Kidney (tissue), 14 donors: ENCODE data around the gene KYNU. TPM values are rescaled to one million over a fixed set of nuclear protein-coding genes. Genes with fewer than 3 reads are reported as not detected.

Experiments used
- DNase-seq, 5 donors: peaks; one replicate each; pipeline ENCODE4 v3.0.0-alpha.2; 2013 to 2020
- FAIRE-seq: peaks from 2 replicates; lab custom pipeline; 2012; peaks lifted over from hg19 to GRCh38; lab: Jason Lieb, UNC
- H3K27ac ChIP-seq, 2 donors: one replicate each; pipeline ENCODE4 v1.7.0; 2013; ENCODE audit warnings: low read depth in 2 of 2, low read length in 2 of 2, inconsistent platforms in 1 of 2
- H3K27me3 ChIP-seq: one replicate; pipeline ENCODE4 v1.7.1; 2013; ENCODE audit warnings: low read length, inconsistent platforms; ENCODE audit not compliant: control insufficient read depth, insufficient read depth
- H3K36me3 ChIP-seq, 3 donors: one replicate each; pipeline versions ENCODE4 v1.7.0 to v1.7.1; 2013; ENCODE audit warnings: low read length in 3 of 3, control low read depth in 1 of 3, inconsistent platforms in 1 of 3; ENCODE audit not compliant: insufficient read depth in 3 of 3, control insufficient read depth in 2 of 3
- H3K4me1 ChIP-seq, 3 donors: one replicate each; pipeline versions ENCODE4 v1.7.0 to v1.7.1; 2013; ENCODE audit warnings: low read length in 3 of 3, inconsistent platforms in 1 of 3, low read depth in 1 of 3; ENCODE audit not compliant: control insufficient read depth in 2 of 3, insufficient read depth in 2 of 3
- H3K4me3 ChIP-seq, 3 donors: one replicate each; pipeline versions ENCODE4 v1.7.0 to v1.8.1; 2013; ENCODE audit warnings: low read length in 3 of 3, control low read depth in 1 of 3, inconsistent platforms in 1 of 3
- H3K9ac ChIP-seq, 3 donors: one replicate each; pipeline versions ENCODE4 v1.7.0 to v1.7.1; 2013; ENCODE audit warnings: low read length in 3 of 3, control low read depth in 1 of 3, inconsistent platforms in 1 of 3
- H3K9me3 ChIP-seq, 3 donors: one replicate each; pipeline versions ENCODE4 v1.7.0 to v1.7.1; 2013; ENCODE audit warnings: low read length in 3 of 3, control low read depth in 1 of 3, inconsistent platforms in 1 of 3; ENCODE audit not compliant: control insufficient read depth in 2 of 3, insufficient read depth in 1 of 3
- CTCF ChIP-seq: IDR thresholded peaks from 3 replicates; pipeline ENCODE4 v1.5.1; 2012; ENCODE audit warnings: mild to moderate bottlenecking, moderate library complexity, borderline replicate concordance; ENCODE audit not compliant: insufficient read depth; ENCODE audit errors: extremely low read depth
- intact Hi-C: fragments of 100-400 bp; cut with DNase I; formaldehyde crosslinking; loops from one replicate; pipeline ENCODE4 v1.11.1; 2022
- polyA plus RNA-seq: library from polyadenylated mRNA; stranded (reverse); fragments of 350-450 nt; fragmentation: Illumina TruSeq; extraction: RNeasy Lipid Tissue Mini Kit (QIAGEN cat#74804); gene quantifications from one replicate; pipeline ENCODE4 v1.2.3, GENCODE V29; 2014; ENCODE audit warnings: low read depth, low replicate concordance; ENCODE audit not compliant: insufficient read depth
- total RNA-seq: library from RNA; stranded (reverse); fragmentation: NEBNext Ultra II Directional; extraction: Animal tissue kit (Norgen Biotek cat#: 25700); gene quantifications from one replicate; pipeline ENCODE4 v1.2.1, GENCODE V29; 2021
- donor health status: control.
- donor health status: control.
- donor health status: control.
- donor health status: control.
- donor health status: control.
- donor health status: DM: yes; HTN: yes; CAD: no.
- donor health status: Normal renal cell carcinoma (clear cell type).

The KYNU gene
- total and polyA plus RNA-seq, 2 donors from 2014 or later: 6.4 to 14.5 TPM

GRCh38 chr2:143000599-143000998, 123.1 kb downstream of the KYNU start:
- no peak overlapping the region for H3K27ac ChIP-seq
- TF ChIP-seq CTCF: no peak
- FAIRE-seq (no peak), DNase-seq (no peak)
- H3K36me3 ChIP-seq: no peaks in the 10 kb centered on the region
- intact Hi-C loops: no loop called here
- H3K4me3 ChIP-seq: no peak overlapping the region
- H3K9me3 ChIP-seq: no peaks in the 10 kb centered on the region
- H3K4me1 ChIP-seq: no peaks in the 10 kb centered on the region
- no peak overlapping the region for H3K9ac ChIP-seq
- no peaks in the 10 kb centered on the region for H3K27me3 ChIP-seq

DNA sequence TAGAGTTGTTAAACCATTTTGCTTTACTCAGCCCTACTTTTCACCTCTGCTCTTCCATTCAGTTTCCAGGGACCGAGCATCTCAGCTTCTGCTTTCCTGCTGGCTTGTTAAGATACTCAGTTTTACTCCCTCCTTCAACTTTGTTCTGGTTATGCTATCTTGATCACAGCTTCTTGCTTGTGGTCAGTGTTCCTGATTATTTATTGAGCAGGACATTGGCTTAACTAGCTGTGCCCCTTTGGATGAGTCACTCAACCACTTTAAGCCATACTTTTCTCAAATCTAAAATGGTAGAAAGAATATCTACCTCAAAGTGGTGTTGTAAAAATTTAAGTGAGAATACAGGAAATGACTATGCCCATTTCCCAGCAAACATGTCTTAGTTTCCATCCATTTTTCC, 124.0 kb downstream of the KYNU start:
- DNase-seq (no peak), FAIRE-seq (no peak)
- Histone ChIP-seq H3K4me3 (no peak overlapping the region), H3K4me1 (no peaks in the 10 kb centered on the region), H3K27ac (no peak overlapping the region), H3K36me3 (no peaks in the 10 kb centered on the region), H3K27me3 (no peaks in the 10 kb centered on the region), H3K9ac (no peak overlapping the region), H3K9me3 (no peaks in the 10 kb centered on the region)
- intact Hi-C loops: no loop called here
- no peak for TF ChIP-seq CTCF

DNA sequence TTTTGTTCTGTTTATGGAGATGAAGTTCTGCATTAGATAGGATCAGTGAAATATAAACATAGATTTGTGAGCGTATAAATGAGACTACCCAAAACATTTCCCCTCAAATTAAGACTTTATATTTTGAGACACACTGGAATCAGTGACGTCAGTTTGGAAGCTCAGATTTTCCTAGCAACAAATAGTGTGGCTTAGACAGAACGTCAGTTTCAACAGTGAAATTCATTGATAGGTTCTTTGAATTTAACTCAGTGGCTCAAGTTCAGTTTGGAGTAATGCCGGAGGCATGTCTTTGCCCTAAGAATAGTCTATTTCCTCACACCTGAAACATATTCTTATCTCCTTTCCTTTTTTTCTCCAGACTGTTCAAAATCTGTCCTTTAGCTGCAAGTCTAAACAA, 138.2 kb downstream of the KYNU start:
- DNase-seq (peak in 1 of 5 donors; percentile 19), FAIRE-seq (no peak)
- intact Hi-C loops: no loop called here
- Histone ChIP-seq H3K27me3 (no peaks in the 10 kb centered on the region), H3K27ac (no peak overlapping the region), H3K4me3 (no peak overlapping the region), H3K9me3 (no peaks in the 10 kb centered on the region), H3K36me3 (no peaks in the 10 kb centered on the region), H3K4me1 (no peaks in the 10 kb centered on the region), H3K9ac (no peak overlapping the region)
- TF ChIP-seq CTCF: no peak

DNA sequence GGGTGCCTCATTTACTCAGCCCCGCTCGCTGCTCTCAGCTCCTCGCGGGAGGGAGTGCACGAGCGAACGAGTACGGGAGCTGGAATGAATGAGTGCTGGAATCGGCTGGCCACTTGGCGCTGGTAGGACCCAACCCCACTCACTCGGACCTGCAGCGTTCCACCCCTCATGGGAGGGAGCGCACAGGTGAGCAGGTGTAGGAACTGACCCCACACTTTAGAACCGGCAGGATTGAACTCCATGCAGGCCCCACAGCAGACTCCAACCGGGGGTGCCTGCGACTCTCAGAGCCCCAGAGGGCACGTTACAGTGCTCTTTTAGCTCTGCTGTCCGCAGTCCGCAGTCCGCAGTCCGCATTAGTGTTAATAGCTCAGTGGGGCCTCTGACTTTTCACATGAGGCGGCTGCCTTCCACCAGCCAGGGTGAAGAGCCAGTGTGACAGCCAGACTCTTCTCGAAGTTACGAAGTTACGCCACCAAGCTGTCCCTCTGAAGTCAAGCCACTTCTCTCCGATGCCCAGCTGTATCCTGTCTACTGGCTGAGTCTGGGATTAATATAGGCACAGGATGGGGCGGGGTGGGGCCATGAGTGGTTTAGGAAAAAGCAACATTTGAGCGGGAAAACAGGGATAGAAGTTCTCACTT, 149.1 kb downstream of the KYNU start:
- Histone ChIP-seq H3K9ac (no peak overlapping the region), H3K27me3 (no peaks in the 10 kb centered on the region), H3K27ac (no peak overlapping the region), H3K36me3 (no peaks in the 10 kb centered on the region), H3K9me3 (no peaks in the 10 kb centered on the region), H3K4me1 (no peaks in the 10 kb centered on the region), H3K4me3 (peak overlapping the region in 1 of 3 donors; percentile 21)
- intact Hi-C loops: no loop called here
- DNase-seq (peak; percentile 26 to 56 (median 34)), FAIRE-seq (no peak)
- TF ChIP-seq CTCF: no peak
